Activated CD4-positive, alpha-beta T cell treated with anti-CD3 and anti-CD28 coated beads, Interleukin-2, amount 50 U/mL, for 4 hours (primary cell): ENCODE results near the gene PRPF40B.

Experiments used
- DNase-seq, 2 experiments: peaks; one replicate each; pipeline ENCODE4 v3.0.0-alpha.2; 2020

The PRPF40B gene

DNA sequence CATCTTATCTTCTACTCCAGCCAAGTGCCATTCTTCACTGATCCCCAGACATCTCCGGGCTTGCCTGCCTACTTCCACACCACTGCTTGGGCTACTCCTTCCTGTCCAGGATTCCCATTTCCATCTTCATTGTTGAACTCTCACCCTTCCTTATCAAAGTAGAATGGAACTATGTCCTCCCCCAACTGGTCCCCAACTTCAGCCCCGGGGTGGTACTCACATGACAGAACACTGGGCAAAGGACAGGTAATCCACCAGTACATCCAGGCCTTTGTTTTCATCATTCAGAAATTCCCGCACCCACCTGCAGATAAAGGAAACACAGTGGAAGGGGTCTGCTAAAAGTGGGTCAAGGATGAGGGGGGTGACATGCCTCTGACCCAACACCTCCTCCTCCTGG lies 38.4 kb downstream of the PRPF40B start:
- no peak for DNase-seq

DNA sequence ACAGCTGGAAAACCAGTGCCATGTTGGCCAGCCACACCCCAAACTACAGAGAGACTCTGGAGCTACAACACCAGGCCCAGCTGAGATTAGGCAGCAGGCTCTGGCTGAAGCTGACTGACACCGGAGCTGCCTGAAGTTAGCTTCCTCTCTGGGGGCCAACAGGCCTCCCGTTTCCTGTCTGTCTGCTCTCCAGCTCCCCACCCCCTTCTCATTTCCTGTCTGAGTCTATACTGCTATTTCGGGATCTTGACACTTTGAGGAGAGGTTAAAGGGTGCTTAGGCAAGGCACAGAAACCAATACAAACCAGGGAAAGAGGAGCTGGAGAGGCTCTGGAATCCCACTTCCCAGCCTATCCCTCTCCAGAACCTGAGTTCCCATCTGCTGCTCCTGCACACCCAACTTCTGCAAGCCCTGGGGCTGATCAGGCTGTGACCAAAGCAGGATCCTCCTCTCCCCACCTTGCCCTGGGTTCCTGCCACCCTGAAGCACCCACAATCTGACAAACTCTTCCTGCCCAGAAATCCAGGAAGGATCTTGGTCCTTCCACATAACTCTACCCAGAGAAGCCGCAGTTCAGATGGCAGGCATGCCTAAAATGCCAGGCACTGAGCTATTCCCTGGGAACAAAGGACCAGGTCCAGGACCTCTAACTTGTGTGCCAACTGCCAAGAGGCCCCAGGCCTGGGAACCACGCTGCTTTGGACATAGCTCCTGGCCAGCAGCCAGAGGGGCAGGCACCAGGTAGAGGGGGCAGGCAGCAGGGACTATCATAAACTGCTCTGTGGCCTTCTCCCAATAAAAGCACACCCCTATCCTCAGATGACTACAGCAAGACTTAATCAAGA lies 39.9 kb downstream of the PRPF40B start:
- DNase-seq = peak; percentile 57 to 59

DNA sequence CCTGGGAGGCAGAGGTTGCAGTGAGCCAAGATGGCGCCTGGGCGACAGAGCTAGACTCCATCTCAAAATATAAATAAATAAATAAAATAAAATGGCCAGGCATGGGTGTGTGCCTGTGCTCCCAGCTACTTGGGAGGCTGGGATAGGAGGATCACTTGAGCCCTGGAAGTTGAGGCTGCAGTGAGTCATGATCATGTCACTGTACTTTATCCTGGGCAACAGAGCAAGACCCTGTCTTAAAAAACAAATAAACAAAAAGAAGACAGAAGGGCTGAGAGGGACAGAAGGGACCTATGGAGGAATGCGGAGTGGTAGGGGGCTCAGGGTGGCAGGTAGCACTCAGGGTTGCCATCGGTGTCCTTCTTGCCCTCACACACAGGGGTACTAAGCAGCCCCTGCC lies 40.8 kb downstream of the PRPF40B start:
- DNase-seq = no peak

DNA sequence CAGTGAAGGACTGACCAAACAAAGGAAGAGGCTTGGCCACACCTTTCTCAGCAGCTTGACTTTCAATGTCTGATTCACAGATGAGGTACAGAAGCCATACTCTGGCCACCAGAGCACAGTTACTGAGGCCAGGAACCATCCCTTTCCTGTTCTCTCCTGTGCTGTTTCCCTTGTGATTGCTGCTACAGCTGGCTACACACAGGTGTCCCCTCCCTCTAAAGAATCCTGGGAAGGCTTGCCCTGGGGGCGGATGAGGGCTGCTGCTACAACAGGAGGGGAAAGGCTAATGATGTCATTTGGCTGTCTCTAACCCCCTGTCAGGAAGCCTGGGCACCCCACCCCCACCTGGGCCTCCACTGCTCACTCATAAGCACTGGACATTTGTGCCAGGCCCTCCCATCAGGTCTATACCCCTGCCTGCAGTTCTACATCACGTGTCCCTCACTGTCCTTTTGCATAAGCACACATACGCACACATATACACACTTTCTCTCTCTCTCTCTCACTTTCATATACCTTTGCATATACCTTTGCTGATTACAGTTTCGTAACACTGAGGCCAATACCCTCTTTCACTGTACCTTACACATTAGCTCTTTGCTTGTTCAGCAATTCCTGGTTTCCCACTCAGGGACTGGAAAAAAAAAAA lies 41.4 kb downstream of the PRPF40B start:
- no peak for DNase-seq

DNA sequence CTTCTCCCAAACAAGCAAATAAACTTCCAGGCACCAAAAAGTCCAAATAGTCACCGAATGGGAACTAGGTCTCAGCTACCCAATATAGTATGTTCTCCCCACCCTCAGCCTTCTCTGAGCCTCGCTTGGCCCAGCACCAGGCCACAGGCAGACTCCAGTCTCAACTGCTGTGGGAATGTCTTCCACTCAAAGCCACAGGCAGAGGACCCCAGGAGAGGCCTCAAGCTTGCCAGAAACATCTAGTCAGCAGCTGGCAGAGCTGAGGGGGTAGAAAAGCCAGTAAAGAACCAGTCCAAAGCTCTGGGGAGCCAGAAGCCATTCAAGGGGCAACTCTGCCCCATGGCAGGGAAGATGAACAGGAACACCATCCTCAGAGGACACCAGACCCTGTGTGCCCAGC lies 42.0 kb downstream of the PRPF40B start:
- DNase-seq = no peak

DNA sequence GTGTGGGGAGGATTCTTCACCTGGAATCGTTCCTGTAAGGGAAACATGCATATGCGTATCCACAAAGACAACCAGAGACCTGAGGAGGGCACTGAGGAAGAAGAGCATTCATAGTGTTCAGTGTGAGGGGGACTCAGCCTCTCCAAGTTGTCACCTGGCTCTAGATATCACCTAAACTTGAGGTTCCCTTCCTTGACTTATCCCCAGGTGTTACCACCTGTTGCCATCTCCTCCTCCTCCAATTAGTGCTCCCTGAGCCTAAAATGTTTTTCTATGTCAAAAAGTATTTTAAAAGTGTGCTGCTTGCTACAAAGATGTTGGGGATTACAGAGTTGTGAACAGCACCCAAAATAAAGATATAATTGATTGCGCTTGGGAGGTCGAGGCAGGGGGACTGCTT lies 42.8 kb downstream of the PRPF40B start:
- no peak for DNase-seq

DNA sequence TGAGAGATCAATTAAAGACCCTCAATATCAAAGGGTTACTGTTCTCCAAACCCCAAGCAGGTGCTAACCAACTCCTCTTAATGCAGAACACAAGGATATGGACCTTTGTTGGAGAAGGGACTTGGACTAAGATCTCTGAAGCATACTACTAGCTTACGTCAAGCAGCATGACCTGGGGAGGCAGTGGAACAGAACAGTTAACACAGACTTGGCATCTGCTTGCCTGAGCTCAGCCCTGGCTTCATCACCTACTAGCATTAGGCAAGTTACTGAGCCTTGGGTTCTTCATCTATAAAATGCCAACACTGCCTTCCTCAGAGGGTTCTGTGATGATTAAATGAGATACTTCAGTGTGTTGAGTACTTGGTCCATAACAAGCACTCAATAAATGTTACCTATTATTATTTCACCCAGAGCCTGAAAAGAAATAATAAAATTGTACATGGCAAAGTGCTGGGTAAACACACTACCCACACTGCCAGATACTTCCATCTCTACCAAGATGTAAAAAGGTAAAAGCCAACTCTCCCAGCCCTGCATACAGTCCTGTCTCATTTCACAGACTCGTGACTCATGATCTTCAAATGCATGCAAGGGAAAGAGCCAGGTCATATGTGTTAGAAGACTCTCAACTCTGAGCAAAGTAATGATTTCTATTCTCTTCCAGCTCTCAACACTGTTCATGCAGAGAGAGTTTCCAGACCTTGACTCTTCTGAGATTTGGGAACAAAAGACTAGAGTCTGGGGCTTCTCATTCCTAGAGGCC lies 44.1 kb downstream of the PRPF40B start:
- no peak for DNase-seq

DNA sequence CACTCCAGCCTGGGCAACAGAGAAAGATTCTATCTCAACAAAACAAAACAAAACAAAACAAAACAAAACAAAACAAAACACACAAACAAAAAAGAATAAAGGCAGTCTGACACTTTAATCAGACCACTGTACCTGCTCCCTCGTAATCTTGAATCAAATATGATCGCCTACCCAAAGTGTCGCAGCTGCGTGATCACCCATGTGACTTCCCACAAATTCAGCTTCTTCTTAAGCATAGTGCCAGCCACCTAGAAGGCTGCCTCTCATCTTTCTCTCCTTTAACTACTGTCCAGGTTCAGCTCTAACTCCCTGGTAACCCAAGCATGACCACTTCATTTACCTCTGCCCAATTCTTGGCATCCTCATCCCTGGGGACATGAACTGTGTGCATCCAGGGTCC lies 46.4 kb downstream of the PRPF40B start:
- DNase-seq = no peak

DNA sequence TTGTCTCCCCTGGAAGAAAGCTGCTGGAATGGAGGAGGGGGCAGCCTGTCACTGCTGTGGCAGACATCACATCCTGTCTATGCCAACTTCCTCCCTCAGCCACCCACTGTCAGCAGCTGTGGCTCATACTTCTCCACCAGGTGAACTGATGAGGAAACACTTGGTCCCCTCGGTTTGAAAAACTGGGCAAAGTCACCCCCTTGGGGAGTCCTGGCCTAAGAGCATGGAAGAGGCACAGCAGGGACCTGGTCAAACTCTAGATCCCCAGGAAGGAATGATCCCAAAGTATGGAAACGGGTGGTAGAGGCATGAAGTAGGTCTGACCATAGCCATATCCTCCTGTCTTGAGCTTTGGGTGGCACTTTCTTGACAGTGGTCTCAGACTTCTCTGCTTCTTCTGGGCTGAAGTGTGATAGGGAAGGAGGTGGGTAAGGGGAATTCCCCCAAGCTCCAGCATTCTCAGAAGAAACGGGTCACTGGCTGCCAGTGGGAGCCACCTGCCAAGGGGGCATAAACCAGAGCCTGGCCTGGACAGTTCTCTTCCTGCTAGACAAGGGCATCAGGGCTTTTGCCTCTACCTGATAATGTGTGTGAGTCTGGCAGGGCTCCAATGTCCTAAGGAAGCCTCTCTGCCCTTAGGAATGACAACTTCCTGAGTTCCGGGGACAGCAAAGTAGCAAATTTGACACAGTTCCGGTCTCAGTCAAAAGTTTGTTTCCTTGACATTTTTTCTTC lies 47.8 kb downstream of the PRPF40B start:
- peak; percentile 57 to 59 for DNase-seq

DNA sequence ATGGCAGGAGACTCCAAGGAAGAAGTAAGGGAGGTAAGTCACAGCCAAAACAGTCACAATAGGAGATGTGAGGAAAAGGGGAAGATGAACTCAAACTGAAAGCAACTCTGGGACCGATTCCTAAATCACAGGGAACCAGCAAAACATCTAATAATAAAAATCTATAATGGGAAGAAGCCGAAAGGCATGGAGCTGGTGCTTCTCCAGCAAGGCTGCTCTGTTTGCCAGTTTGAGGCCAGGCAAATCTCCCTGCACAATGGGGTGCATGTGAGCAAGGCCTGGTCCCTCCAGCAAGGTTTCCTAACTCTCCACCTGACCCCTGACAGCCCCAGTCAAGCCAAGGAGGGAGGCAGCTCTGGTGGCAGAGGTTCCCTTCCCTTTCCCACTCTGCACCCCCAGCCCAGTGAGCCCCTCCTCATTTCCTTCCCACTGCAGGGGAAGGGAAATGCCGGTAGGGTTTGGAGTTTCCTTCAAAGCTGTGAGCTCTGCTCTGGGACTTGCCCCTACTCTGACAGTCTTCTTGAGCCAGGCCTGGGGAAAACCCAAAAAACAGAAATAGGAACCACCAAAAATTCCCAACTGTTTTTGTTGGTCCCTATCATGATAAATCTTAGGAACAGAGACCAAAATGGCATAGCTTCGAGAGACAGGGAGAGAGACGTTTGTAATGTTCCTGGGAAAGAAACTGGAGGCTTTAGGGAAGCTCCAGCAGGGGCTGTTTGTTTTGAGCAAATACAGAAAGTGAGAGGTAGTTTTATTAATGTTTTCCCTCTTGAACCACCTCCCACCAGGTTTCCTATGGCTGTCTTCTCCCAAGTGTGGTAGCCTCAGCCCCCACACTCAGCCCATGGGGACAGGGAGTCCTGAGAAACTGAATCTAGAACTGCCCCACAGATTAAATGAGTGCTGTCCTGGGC lies 49.2 kb downstream of the PRPF40B start:
- DNase-seq = no peak

DNA sequence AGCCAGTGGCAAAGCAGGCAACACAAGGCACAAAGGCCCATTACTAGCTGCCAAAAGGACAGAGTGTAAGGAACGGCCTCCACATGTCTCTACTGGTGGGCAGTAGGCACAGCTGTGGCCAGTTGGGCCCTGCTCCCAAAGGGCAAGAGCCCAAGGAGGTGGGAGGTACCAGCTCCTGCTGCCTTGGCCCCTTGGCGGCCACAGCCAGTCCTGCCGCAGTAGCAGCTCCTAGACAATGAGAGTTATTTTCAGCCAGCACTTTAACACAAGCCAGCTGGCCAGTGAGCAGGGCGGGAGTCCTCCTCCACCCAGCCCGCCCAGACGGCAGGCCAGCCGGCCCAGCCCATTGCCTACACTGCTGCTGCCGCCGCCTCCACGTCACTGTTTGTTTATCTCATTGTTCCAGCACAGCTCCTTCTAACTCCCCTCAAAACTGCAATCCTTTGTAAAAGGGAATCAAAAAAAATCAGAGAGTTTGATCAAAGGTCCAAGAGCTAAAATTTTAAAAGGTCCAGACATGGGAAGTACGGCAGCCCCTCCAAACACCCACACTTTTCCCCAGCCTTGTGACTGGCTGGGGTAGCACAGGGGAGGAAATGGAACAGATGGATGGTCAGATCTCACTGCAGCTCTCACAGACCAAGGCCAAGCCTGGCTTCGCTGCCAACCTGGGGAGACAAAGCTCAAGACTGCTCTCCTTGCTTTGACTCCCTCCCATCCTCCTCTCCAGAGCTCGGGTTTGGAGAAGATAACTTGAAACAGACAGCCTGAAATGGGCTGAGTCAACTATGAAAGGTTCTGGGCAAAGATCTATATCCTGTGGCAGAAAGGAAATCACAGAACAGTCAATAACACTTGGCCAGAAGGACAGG lies 50.3 kb downstream of the PRPF40B start:
- no peak for DNase-seq

DNA sequence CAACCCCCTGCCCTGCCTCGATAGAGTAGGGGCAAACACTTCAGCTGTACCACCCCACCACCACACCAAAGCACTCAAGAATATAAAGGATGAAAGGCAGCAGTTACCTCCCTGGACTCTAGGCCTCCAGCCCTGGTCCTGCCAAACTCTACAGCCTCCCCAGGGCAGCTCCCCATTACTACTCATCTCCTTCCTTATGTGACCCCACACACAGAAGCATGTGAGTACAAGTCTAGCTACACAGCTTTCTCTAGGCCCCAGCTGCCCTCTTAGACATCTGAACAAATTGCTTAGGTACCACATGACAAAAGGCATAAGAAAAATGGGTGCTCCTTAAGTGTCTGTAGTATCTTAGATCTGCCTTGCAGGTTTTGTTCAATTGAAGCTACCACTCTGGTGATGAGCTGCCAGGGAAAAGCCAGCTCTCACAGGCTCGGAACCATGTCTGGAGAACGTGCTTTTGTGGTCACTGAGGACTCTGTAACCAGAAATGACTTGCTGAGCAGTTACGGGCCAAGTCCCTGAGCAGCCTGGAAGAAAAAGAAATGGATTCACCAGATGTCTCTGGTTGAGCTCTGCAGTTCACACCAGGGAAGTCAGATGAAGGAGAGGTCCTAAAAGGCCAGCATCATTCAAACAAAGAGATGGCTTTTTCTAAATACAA lies 51.1 kb downstream of the PRPF40B start:
- DNase-seq = no peak

DNA sequence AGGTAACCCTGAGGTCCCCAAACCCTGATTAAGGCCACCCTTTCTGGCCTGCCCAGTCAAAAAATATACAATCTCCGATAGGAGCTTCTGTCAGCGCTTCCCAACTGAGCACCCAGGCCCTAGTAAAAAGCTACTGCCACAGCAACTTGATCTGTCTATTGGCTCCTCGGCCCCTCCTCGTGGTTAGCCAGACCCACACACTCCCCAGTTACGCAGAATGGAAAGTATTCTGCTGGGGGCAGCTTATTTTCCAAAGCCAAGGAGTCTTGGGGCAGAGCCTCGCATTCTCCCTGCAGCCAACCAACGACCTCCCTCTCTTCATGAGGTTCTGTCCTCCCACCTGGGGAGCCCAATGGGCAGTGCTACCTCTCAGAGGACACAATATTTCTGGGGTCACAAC lies 51.8 kb downstream of the PRPF40B start:
- DNase-seq = no peak

DNA sequence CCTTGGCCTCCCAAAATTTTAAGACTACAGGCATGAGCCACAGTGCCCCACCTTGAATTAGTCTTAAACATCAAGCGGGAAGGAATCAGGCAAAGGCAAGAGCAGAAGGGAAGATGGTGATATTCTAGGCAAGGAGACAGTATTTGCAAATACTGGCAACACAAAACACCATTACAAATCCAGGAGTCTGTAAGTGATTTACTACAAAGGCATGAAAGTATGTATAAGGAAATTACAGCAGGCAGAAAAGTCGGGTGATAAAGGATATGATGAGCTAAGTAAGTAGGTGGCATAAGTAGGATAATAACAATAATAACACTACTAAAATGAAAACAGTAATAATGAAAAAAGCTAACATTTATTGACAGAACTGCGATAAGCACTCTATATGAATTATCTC lies 55.4 kb downstream of the PRPF40B start:
- no peak for DNase-seq

DNA sequence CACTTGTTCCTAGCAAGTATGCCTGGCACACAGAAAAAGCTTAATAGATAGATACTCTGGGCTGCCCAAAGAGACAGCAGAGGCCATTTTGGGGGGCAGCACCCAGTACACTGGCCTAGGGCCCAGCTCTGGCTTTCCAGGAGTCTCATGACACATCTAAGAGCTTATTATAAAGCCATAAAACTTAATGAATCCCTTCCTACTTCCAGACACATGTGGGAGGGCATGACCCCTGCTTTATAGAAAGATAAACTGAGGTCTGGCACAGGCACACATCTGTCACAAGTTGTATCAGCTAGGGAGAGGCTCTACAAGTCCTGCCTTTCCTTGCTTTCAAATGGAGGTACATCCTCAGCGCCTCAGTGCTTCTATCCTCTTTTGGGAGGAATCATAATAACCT lies 56.7 kb downstream of the PRPF40B start:
- no peak for DNase-seq

DNA sequence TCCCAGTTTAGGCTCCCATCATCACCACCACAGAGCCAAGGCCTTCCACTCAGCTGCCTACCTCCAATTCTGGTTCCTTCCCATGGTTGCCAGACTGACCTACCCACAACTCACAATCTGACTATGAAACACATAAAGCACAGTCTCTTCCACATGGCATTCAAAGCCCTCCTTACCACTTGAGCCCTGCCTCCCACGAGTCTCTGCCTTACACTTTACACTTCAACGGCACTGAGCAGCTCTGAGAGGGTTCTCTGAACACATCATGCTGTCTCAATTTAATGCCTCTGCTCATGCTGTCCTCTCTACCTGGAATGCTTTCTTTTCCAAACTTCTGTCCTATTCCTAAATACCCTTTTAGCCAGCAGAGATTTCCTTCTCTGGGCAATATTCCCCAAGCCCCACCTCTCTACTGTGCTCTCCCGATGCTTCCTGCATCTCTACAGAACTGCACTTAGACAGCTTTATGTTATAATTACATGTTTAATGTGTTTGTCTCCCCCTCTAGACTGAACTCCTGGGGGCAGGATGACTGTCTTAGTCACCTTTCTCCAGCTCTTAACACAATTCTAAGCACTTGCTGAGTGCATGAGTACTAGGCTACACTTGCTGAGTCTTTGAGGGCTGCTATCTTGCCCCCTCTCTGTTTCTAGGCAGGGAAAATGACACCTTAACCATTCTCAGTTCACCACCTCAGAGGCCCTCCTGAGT lies 60.4 kb downstream of the PRPF40B start:
- no peak for DNase-seq

DNA sequence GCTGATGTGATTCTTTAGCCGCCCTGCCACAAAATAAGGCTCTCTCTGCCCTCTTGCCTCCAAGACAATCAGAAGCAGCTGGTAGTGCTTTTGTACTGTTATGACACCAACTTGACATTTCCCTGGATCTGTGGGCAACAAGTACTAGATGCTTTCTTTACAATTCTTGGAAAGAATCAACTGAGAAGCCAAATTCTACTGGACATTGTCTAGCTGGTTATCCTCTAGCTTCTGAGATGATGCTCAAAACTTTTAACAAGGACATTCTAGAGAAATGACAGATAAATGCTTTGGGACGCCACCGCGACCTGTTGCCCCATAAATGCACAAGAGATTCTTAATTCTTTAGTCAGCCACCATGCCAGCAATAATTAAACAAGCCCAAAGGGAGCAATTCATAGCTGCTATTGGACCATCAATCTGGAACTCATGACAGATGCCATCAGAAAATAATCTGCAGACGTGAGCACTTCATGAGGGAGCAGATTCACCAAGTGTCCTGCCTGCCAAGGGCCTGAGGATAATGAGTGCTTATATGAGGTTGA lies 61.0 kb downstream of the PRPF40B start:
- DNase-seq = no peak

DNA sequence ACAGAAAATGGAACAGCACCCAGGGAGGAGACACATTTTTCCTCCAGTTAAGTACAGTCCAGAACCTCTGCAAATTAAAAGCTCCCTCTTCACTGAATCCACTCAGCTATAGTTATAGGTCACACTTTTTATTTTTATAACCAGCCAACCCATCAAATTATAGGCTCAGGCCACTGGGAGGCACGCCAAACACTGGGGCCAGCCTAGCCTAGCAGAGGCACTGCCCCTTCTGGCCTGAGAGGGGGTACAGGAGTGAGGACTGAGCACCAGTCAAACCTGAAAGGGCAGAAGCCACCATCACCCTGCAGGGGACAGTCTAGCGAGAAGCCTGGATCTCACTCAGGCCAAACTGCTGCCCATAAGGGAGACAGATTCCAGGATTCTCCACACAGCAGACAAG lies 64.6 kb downstream of the PRPF40B start:
- no peak for DNase-seq

DNA sequence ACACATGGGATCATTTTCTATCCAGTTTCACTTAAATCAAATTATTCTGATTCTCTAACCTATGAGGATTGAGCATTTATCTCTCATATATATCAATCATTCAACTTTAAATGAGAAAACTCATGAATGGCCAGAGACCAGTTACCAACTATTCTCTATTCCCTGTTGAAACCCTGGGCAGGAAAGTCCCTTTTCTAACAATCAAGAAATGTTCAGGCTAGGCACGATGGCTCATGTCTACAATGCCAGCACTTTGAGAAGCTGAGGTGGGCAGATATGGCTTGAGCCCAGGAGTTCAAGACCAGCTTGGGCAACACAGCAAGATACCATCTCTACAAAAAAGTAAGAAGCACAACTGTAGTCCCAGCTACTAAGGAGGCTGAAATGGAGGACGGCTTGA lies 65.9 kb downstream of the PRPF40B start:
- DNase-seq = no peak
